Body of pancreas (tissue), 4 donors: ENCODE measurements around the gene CUEDC1.

ENCODE experiments used
- CTCF ChIP-seq, 7 experiments: fragments of 450-650 bp in 4 of 7; fragments of 200-600 bp in 3 of 7; sonication (generic) in 3 of 7; IDR thresholded peaks; one replicate each; pipeline ENCODE4 v1.5.1; 2016 to 2019; ENCODE audit warnings: antibody characterized with exemption in 7 of 7
- POLR2A ChIP-seq, 3 donors: fragments of 450-650 bp; IDR thresholded peaks; one replicate each; pipeline ENCODE4 v1.6.1; 2016; ENCODE audit warnings: antibody characterized with exemption in 3 of 3, mild to moderate bottlenecking in 2 of 3

GRCh38 chr17:57994436-57994835, 39.2 kb upstream of the CUEDC1 start:
- TF ChIP-seq CTCF (IDR thresholded peaks at IDR 0.05), result no peak
- TF ChIP-seq POLR2A (IDR thresholded peaks at IDR 0.05), result no peak
